Hematopoietic multipotent progenitor cell treated with erythropoietin and hydrocortisone succinate and interleukin-3 and kit ligand, for 6 days (in vitro differentiated cells): ENCODE results near the gene PSMD6.

Experiments
- DNase-seq: peaks from one replicate; pipeline ENCODE4 v3.0.0-alpha.2; 2015

PSMD6 gene

DNA sequence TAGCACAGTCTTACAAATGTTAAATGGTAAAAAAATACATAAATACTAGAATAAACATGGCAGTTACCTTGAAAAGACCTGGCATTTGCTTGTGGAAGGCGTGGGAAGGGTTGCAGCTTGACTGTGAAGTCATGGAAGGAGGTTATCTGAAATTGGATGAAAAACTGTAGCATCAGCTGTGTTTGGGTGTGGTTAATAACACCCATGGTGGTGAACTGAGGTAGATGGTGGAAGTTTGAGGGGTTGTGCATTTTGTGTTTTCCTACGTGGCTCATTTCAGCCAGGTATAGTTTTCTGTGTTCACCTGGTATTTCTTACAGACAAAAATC, 46.5 kb downstream of the PSMD6 start:
- peak; percentile 61 for DNase-seq

GRCh38 chr3:63976161-63976871, 47.0 kb downstream of the PSMD6 start:
- peak; percentile 61 for DNase-seq

DNA sequence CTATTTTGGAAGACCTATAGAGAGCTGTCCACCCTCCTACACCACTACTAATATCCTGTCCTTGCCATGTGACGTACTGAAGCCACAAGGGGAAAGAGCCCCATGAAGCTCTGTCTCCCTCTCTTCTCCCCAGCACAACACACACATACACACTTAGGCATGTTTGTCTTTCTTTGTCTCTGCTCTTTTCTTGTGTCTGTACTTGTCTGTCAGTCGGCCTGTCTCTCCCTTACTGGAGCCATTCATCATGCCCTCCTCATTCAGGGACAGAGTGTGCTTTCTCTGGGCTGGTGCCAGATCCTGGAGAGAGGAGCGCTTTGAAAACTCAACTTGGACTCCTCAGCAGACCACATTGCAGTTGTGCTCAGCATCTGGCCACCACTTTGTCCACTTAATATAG, 47.6 kb downstream of the PSMD6 start:
- no peak for DNase-seq

DNA sequence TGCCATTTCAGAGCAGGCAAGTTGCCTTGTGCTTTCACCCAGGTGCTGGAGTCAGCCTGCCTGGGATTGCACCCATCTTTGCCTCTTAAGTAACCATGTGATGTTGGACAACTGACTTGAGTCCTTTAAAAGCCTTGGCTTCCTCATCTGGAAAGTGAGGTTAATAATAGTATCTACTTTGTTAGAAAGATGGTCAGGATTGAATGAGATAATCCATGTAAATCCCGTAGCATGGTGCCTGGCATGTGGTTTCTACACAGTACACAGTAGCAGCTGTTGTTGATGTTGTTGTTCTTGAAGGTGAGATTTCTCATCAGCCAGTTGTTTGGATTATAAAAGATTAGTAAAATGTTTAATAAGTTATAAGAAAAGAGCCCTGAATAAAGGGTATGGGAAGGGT, 48.8 kb downstream of the PSMD6 start:
- DNase-seq: no peak

DNA sequence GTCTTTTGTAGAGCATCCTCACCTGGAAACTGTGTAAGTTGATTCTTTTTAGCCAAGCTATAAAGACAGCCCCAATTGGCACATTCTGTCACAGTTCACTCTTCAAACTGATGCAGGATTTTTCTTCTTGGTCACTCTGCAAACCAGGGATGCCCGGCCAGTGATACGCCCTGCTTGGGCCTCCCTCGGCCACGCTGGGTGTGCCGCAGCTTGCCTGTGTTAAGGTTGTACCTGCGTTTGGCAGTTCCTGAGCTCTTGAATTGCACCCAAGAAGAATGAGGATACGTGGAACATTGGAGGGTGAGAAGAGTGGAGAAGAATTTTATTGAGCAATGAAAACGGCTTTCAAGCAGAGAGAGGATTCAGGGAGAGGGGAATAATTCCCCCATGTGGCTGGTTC, 49.9 kb downstream of the PSMD6 start:
- DNase-seq: no peak

GRCh38 chr3:63972987-63973386, 50.3 kb downstream of the PSMD6 start:
- no peak for DNase-seq

- DNase-seq: no peak
Observed at GRCh38 chr3:63972196-63972595, 51.1 kb downstream of the PSMD6 start.

DNA sequence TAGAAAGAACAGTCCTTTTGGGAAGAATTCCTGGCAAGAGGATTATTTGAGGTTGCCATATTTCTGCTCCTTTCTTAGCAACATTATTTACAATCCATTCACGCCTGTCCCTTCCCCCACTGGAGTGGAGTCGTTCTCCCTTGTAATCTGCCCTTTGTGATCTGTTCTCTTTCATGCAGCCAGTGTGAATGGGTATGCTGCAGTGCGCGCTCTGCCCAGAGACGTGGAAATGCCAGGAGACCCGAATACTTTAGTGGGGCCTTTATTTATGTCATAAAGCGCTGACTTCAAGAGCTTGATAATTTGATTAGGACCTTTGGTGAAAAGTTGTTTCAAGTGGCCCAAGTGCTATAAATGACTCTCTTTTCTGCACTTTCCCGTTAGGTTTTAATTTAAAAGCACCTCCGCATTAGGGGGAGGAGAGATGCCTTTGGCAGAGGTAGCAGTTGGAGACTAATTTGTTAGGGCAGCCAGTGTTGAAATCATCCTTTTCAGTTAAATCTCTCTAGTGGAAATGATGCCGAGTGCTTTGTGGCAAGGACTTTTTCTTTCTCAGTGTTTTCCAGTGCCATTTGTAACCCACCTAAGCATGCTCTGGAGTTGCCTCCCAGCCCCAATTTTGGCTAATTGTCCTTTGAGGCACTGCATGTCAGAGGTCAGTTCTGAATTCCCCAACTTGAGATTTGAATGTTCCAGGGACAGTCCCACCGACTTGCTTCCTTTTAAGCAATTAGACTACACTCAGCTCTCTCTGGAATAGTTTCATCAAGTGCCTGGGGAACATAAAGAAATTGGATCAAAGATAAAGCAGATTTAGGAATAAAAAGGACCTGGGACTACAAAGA, 52.4 kb downstream of the PSMD6 start:
- DNase-seq: peak; percentile 67

- DNase-seq: no peak
Observed at GRCh38 chr3:63969876-63970275, 53.4 kb downstream of the PSMD6 start.

GRCh38 chr3:63968612-63969350, 54.5 kb downstream of the PSMD6 start:
- DNase-seq: no peak

DNA sequence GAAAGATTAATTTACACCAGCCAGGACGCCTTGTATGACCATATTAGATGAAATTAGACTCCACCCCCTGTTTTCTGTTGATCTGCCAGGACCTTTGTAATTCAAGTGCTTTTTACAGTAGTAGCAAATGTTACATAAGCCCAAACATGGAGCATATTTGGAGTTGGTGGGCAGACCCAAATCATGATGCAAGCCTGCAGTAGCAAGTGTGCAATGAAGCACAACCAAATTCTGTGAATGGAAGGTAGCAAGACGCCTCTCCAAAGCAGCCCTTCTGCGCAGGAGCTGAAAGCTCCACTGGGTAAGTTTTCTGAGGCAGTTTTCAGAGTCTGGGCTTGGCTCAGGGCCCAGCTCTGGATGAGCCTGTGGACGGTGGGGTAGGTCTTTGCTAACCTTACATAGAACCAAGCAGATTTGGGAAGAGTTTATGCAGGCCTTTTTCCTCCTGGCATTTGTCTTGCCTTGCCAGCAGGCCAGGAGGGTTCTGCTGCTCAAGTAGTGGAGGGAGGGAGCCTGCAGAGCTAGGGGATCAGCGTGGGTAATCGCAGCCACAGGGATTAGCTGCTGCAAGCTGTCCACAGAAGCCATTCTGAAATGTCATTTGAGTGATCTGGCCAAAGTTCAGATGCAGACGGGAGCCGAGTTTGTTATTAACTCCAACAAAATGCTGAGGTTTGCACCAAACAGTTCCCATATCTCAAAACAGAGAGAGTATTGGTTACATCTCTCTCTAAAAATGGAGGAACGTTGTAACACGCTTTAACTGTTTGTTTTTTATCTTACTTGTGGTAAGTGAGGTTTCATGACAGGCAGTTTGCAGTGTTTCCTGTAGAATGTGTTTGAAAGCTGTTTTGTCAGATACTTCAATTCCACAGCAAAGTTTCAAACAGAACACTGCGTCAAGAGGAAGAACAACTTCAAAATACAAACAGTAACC, 55.4 kb downstream of the PSMD6 start:
- DNase-seq: peak; percentile 90

GRCh38 chr3:63966871-63967270, 56.4 kb downstream of the PSMD6 start:
- DNase-seq: no peak

GRCh38 chr3:63966007-63966406, 57.3 kb downstream of the PSMD6 start:
- no peak for DNase-seq

DNA sequence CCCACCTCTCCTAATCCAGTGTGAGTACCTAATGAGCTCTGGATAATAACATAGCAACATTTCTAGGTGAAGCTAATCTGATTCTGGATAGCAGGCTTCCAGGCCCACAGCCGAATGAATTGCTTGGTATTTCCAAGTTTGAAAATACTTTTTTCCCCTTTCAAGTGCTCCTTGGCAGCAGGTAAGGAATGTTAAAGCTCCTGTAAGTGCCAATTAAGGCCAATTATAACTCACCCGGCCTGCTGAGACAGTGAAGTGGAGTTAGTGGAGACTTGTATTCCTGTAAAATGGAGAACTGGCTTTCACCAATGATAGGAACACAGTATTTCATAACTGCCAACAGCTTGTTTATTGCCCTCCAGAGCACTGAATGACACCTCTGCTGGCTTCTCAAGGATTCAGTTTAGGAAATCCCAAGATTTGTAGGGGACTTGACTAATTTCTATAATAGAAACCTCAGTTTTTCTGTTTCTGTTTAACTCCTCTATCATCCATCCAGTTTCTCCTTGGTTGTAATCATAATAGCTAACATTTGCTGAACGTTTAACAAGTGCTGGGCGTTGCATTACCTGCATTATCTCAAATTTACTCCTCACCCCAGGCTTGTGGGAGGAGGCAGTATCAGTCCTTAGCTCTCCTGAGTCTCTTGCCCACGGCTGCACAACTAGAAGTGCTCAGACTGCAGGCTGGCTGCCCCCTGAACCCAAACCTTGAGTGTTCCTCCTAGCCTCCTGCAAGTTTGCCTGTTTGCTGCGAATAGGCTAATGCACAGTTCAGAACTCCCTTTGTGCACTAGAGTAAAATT, 58.4 kb downstream of the PSMD6 start:
- peak; percentile 68 for DNase-seq

- no peak for DNase-seq
Observed at GRCh38 chr3:63963496-63963895, 59.8 kb downstream of the PSMD6 start.

DNA sequence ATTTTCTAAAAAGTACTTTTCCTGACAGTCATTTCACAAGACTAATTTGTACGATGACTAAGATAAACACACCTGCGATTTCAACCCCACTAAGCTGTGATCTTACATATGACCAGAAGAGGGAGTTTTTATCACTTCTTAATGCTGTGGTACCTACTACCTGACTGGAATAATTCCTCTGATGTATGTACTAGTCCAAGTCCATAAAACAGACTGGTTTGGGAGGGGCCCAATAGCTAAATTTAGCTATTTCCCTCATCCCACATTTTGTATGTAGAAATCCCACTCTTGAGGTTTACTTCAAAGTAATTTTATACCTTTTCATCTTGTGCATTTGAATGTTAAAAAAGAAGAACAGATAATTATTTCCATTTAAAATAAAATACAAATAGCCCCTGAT, 61.4 kb downstream of the PSMD6 start:
- DNase-seq: peak; percentile 77
